GM12891 (cell line): ENCODE measurements around the gene GNPDA2.

Experiments
- DNase-seq: peaks from one replicate; pipeline ENCODE4 v3.0.0; 2011; ENCODE audit warnings: low spot score; ENCODE audit not compliant: insufficient read length
- FAIRE-seq: peaks from 2 replicates; lab custom pipeline; 2011; peaks lifted over from hg19 to GRCh38; lab: Jason Lieb, UNC
- PAX5 ChIP-seq: IDR thresholded peaks from 2 replicates; pipeline ENCODE4 v1.6.1; 2011; ENCODE audit warnings: low read length, moderate library complexity, mild to moderate bottlenecking; ENCODE audit not compliant: insufficient read depth, severe bottlenecking
- POLR2A ChIP-seq: IDR thresholded peaks from 2 replicates; pipeline ENCODE4 v1.6.1; 2011; ENCODE audit warnings: low read depth, low read length, control low read depth
- POLR2AphosphoS5 ChIP-seq: IDR thresholded peaks from 2 replicates; pipeline ENCODE4 v1.6.1; 2011; ENCODE audit warnings: low read depth, low read length, control low read depth
- POU2F2 ChIP-seq: IDR thresholded peaks from 2 replicates; pipeline ENCODE4 v1.6.1; 2011; ENCODE audit warnings: low read depth, mild to moderate bottlenecking, control low read depth, low read length, moderate library complexity
- SPI1 ChIP-seq: IDR thresholded peaks from 2 replicates; pipeline ENCODE4 v1.6.1; 2011; ENCODE audit warnings: low read depth, low read length, control low read depth
- TAF1 ChIP-seq: IDR thresholded peaks from 2 replicates; pipeline ENCODE4 v1.6.1; 2011; ENCODE audit warnings: low read depth, low read length, control low read depth

The GNPDA2 gene

GRCh38 chr4:44684648-44685047 lies 41.7 kb downstream of the GNPDA2 start:
- FAIRE-seq: no peak

DNA sequence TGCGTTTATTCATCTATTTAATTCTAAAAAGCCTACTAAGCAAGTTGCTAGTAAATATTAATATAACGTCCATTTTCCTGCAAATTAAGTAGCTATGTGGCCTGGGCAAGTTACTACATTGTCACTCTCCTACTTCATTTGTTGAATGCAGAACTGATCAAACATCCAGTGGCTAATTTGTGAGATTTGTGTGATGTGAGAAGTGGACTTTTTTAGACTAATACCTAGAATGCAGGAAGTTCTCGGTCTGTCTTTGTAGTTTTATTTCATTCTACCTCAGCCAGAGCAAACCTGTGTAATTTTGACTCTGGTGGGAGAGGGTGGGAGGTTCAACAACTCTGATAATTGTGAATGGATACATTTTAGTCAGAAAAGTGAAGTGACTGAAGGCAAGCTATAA lies 47.3 kb downstream of the GNPDA2 start:
- TF ChIP-seq SPI1: peak; percentile 29; the same call in 1 of the 2 replicates
- no peak for TF ChIP-seq PAX5
- no peak for TF ChIP-seq POLR2AphosphoS5
- no peak for TF ChIP-seq POLR2A
- no peak for TF ChIP-seq POU2F2
- no peak for TF ChIP-seq TAF1
- no peak for FAIRE-seq
- no peak for DNase-seq

More at GRCh38 chr4:44684648-44685047, 41.7 kb downstream of the GNPDA2 start:
- DNase-seq: no peak
- TF ChIP-seq PAX5: no peak
- no peak for TF ChIP-seq POLR2A
- no peak for TF ChIP-seq POLR2AphosphoS5
- TF ChIP-seq POU2F2: no peak
- TF ChIP-seq TAF1: no peak
- TF ChIP-seq SPI1: no peak

- TF ChIP-seq POLR2A: peak; percentile 95
- peak; percentile 96 for TF ChIP-seq POLR2AphosphoS5
- TF ChIP-seq POU2F2: peak; percentile 6; the same call in 1 of the 2 replicates
- TF ChIP-seq SPI1: no peak
- TF ChIP-seq TAF1: peak; percentile 83
- TF ChIP-seq PAX5: no peak
- FAIRE-seq (peak; percentile 99), DNase-seq (peak; percentile 59)
Observed at GRCh38 chr4:44678094-44679041, 48.0 kb downstream of the GNPDA2 start, which contains the start of gene GUF1. Gene GUF1 (plus strand): TSS chr4:44678420. CDS start chr4:44678623, 203 bp downstream.

- FAIRE-seq (no peak), DNase-seq (no peak)
- no peak for TF ChIP-seq POLR2A
- no peak for TF ChIP-seq TAF1
- TF ChIP-seq SPI1: no peak
- no peak for TF ChIP-seq POU2F2
Observed at GRCh38 chr4:44675366-44675765, 51.0 kb downstream of the GNPDA2 start.

DNA sequence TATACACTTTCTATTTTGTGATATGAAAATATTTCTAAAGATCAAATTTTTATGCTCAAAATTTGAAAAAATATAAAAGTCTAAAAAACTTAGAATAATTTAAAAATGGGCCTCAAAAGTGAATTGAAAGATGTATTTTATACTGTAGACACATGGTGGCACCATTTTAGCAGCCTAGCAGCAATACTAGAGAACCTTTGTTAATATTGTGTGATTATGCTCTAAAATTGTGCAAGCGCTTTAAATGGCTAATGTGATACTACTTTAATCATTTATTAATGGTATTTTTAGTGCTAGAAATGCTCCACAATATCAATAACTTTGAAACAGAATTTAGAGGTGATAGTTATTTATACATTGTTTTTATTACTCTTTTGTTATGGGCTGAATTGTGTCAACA lies 51.9 kb downstream of the GNPDA2 start:
- FAIRE-seq (no peak), DNase-seq (no peak)
- no peak for TF ChIP-seq TAF1
- TF ChIP-seq PAX5: no peak
- no peak for TF ChIP-seq POLR2A
- no peak for TF ChIP-seq POLR2AphosphoS5
- no peak for TF ChIP-seq POU2F2
- no peak for TF ChIP-seq SPI1

DNA sequence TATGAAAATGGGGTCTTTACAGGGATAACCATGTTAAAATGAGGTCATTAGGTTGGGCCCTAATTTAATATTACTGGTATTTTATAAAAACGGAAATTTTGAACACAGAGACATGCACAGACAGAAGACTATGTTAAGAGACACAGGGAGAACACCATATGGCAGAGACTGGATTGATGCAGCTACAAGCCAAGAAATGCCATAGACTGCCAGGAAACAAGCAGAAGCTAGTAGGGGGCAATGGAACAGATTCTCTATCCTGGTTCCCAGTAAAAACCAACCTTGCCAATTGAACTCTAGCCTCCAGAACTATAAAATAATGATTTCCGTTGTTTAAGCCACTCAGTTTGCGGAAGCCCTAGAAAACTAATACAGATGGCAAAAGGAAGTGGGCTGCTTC lies 54.7 kb downstream of the GNPDA2 start:
- DNase-seq (no peak), FAIRE-seq (no peak)
- TF ChIP-seq SPI1 (no peak), POU2F2 (no peak), POLR2A (no peak), PAX5 (no peak), POLR2AphosphoS5 (no peak), TAF1 (no peak)

- TF ChIP-seq TAF1: no peak
- TF ChIP-seq POLR2A: no peak
- no peak for TF ChIP-seq PAX5
- TF ChIP-seq SPI1: no peak
- TF ChIP-seq POLR2AphosphoS5: no peak
- no peak for TF ChIP-seq POU2F2
- DNase-seq: no peak
Observed at GRCh38 chr4:44670506-44671199, 55.7 kb downstream of the GNPDA2 start.

DNA sequence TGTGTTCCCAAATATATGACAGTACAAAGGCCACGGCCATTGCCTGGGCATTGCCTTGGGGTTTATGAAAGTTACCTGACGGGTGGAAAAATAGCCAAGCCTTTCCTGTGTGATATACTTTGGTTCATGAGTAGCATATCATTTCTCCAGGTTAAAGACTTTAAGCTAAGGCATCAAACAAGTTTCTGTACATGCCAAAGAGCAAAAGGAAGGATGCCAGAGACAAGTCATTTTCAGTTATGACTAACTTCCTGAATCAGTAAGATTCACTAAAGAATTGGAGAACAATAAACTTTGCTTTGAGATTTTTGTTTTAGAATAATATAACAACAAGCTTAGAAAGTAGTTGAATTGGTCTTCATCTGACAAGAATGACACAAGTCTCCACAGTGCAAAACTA lies 57.8 kb downstream of the GNPDA2 start:
- no peak for DNase-seq
- TF ChIP-seq SPI1 (no peak), PAX5 (no peak), POLR2AphosphoS5 (no peak), POU2F2 (no peak), TAF1 (no peak)
- no peak for FAIRE-seq

More at GRCh38 chr4:44670506-44671199, 55.7 kb downstream of the GNPDA2 start:
- FAIRE-seq: no peak

GRCh38 chr4:44663539-44664263 lies 62.7 kb downstream of the GNPDA2 start:
- no peak for TF ChIP-seq POLR2AphosphoS5
- TF ChIP-seq SPI1: no peak
- TF ChIP-seq POU2F2: no peak
- TF ChIP-seq TAF1: no peak
- no peak for TF ChIP-seq PAX5
- no peak for TF ChIP-seq POLR2A
- no peak for DNase-seq
- no peak for FAIRE-seq
